DMS 273 (cell line): ENCODE results near the gene MTARC2.

Experiments
- DNase-seq: peaks from one replicate; lab custom pipeline; 2025; ENCODE audit not compliant: unreplicated experiment; lab: John Stamatoyannopoulos, UW

The MTARC2 gene

GRCh38 chr1:220797044-220797443, 48.9 kb downstream of the MTARC2 start:
- DNase-seq = no peak

- no peak for DNase-seq
Observed at GRCh38 chr1:220797553-220797952, 49.4 kb downstream of the MTARC2 start.

GRCh38 chr1:220798338-220798737, 50.2 kb downstream of the MTARC2 start:
- no peak for DNase-seq

GRCh38 chr1:220800262-220800661, 52.1 kb downstream of the MTARC2 start:
- no peak for DNase-seq

- peak; percentile 53 for DNase-seq
Observed at GRCh38 chr1:220803401-220804201, 55.5 kb downstream of the MTARC2 start.

- no peak for DNase-seq
Observed at GRCh38 chr1:220804202-220804586, 56.1 kb downstream of the MTARC2 start.

GRCh38 chr1:220806408-220806807, 58.3 kb downstream of the MTARC2 start:
- no peak for DNase-seq

GRCh38 chr1:220807726-220808125, 59.6 kb downstream of the MTARC2 start:
- no peak for DNase-seq

GRCh38 chr1:220808345-220809186, 60.4 kb downstream of the MTARC2 start:
- no peak for DNase-seq

GRCh38 chr1:220809187-220809550, 61.0 kb downstream of the MTARC2 start:
- no peak for DNase-seq

GRCh38 chr1:220809704-220810103, 61.6 kb downstream of the MTARC2 start:
- no peak for DNase-seq

GRCh38 chr1:220810179-220810653, 62.1 kb downstream of the MTARC2 start:
- peak; percentile 76 for DNase-seq

- no peak for DNase-seq
Observed at GRCh38 chr1:220810963-220811362, 62.8 kb downstream of the MTARC2 start.

- DNase-seq = no peak
Observed at GRCh38 chr1:220811695-220812094, 63.6 kb downstream of the MTARC2 start.

GRCh38 chr1:220812308-220812707, 64.2 kb downstream of the MTARC2 start:
- DNase-seq = no peak

- no peak for DNase-seq
Observed at GRCh38 chr1:220813013-220813412, 64.9 kb downstream of the MTARC2 start.

GRCh38 chr1:220815409-220815808, 67.3 kb downstream of the MTARC2 start:
- no peak for DNase-seq

GRCh38 chr1:220817907-220818306, 69.8 kb downstream of the MTARC2 start:
- no peak for DNase-seq

- no peak for DNase-seq
Observed at GRCh38 chr1:220818421-220819173, 70.5 kb downstream of the MTARC2 start.

- no peak for DNase-seq
Observed at GRCh38 chr1:220819467-220820026, 71.4 kb downstream of the MTARC2 start.
